Measurements from ENCODE around the gene PPIL6.

The PPIL6 gene

DNA sequence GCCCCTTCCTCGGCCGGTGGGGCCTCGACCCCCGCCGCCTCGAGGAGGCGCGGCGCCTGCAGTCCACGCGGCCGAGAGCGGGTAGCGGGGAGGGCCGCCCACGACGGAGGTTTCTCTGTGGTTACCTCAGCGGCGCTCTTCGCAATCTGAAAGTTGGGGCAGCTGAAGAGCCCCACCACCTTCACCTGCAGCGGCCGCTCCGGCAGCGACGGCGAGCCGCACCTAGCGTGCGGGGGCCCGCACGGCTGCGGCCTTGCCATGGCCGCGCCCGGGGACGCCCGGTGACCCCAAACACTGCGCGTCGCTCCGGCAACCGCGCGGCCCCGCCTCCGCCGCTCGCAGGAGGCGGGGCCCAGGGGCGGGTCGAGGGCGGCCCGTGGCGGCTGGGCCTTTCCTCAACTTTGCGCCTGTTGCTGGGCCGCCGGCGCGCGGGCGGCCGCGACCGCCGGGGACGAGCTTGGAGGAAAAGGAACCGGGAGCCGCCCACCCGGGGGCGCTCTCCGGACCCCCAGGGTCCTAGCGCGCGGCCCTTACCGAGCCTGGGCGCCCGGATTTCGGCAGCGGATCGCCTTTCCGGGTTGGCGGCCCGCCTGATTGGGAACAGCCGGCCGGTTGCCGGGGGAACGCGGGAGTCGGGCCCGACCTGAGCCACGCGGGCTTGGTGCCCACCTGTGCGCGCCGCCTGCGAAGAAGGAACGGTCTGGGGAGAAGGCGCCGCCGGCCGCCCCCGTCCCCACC, at the start of gene PPIL6, which contains the start of gene SMPD2:
TSS of gene PPIL6 (minus strand) at position 298 of the 738 bp plus-strand sequence. CDS start at position 260, 38 bp downstream.
TSS of gene SMPD2 (plus strand) at position 394 of the 738 bp plus-strand sequence. CDS start 398 bp downstream, outside the sequence.
- peak; percentile 86 for DNase-seq (ENCODE audit: low spot score)

DNA sequence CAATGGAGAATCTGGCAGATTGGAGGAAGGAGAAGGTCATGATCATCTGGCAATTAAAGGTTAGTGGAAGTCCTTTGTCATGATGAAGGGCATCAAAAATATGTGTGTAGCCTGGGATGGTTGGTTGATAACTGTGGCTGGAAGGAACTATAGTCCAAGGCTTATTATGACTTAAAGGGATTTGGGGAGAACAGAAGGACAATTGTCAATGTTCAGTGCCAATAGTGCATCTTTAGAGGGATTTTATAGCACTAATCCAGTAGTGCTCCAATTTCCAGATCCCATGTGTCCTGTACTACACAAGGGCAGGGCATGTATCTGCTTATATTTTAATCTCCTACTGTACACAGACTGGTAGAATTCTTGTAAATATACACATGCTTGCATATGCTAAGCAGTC, 47.6 kb upstream of the PPIL6 start:
- DNase-seq (ENCODE audit: low spot score), result no peak

DNA sequence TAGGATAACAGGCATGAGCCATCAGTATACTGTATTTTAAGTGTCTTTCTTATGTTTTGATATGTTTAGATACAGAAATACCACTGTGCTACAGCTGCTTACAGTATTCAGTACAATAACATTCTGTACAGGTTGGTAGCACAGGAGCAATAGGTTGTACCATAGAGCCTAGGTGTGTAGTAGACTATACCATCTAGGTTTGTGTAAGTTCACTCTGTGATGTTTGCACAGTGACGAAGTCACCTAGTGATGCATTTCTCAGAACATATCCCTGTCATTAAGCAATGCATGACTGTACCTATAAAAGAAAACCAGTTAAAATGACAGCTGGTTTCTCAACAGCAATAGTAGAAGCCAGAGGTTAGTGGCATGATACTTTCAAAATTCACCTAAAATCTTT, 45.6 kb upstream of the PPIL6 start:
- DNase-seq (ENCODE audit: low spot score), result no peak

DNA sequence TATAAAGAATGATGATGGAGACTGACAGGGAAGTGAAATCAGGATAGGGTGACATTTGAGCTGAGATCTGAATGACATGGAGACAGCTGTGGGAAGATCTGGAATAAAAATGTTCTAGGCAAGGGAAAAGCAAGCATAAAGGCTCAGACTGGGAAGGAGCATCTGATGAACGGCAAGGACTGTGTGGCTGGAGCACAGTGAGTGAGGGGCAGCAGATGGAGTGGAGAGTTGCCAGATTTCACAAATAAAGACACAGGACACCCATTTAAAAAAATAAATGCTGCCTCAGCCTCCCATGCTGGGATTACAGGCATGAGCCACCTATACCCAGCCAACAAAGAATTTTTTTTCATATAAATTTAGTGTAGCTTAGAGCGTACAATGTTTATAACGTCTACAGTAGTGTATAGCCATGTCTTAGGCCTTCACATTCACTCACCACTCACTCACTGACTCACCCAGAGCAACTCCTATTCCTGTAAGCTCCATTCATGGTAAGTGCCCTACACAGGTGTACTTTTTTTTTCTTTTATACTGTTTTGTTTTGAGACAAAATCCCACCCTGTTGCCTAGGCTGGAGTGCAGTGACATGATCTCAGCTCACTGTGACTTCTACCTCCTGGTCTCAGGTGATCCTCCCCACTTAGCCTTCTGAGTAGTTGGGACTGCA, 45.0 kb upstream of the PPIL6 start:
- no peak for DNase-seq (ENCODE audit: low spot score)

DNA sequence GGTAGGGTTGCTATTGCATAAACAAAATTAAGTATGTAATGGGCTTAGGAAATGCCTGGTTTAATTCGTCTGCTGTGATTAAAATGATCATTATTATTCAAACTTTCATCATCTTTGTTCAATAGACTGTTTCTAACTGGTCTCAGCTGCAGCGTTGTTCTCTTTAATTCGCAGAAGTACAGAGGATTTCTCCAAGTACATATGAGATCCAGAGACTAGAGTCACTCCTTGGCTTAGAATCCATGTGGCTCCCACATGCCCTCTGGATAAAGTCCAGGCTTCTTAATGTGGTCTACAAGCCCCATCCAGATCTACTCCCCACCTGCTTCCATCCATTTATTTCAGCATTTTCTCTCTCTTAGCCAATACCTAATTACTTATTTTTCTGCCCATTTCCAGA, 43.7 kb upstream of the PPIL6 start:
- no peak for DNase-seq (ENCODE audit: low spot score)

DNA sequence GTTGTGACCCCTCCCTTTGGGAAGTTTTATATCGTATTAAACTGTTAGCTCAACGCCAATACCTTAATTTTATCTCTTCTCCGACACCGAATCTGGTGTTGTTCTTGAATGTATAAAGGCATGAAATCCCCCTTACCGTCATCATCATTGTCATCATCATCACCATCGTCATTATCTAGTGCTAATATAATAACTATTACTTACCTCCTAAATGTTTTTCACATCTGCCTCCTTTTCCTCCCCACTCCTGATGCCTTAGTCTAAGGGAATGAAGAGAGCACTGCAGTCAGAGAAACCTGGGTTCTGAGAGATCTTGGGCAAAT, 43.3 kb upstream of the PPIL6 start:
- no peak for DNase-seq (ENCODE audit: low spot score)

DNA sequence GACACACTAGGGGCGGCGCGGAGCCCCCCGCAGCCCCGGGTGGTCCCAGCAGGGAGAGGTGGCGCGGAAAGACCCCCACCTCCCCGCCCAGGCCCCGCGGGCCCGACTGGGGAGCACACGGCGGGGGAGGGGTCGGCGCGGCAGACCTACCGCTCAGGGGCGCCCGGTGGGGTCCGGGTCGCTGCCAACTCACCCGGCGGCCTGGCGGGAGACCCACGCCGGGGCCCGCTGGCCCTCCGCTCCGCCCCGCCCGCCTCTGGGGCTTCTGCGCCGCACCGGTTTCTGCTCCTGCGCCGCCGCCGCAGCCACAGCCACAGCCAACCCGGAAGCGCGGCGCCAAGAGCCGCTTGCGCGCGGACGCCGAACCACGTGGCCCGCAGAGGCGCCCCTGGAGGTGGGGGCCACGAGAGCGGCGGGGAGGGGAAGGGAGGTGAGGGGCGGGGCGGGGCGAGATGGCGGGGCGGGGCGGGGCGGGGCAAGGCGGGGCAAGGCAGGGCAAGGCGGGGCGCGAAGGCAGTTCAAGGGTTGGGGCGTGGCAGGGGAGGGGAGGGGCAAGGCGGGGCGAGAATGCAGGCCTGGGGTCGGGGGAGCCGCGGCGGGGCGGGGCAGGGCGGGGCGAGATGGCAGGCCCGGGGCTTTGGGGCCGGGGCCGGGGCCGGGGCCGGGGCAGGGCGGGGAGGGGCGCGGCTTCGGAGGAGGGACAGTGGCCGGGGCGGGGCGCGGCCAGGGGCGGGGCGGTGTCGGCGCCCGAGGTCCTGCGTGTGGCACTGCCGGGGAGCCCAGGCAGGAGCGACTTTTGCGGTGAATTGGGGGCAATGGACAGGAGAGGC, 42.7 kb upstream of the PPIL6 start, which contains the start of gene ZBTB24:
TSS of gene ZBTB24 (minus strand) at position 315 of the 830 bp plus-strand sequence. CDS start 1,193 bp downstream, outside the sequence.
- DNase-seq (ENCODE audit: low spot score), result peak; percentile 87

DNA sequence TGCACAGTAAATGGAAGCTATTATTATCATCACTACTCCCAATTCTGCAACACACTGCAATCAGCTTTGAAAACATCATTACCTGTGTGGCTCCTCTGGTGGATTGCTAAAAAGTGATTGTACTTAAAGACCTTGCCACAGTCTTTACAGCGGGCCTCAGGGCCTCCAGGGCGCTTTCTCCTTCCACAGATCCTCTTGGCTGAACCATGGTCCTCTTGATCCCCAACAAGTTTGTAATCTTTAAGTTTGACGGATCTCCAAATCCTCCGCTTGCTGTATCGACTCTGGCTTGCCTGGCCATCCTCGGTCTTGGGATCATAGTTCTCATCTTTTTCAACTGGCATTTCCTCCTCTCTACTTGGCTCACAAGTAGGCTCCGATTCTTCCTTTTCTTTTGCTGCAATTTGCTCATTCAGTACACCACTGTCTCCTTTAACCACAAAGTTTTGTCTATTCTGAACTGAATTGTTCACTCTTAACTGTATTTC, 40.6 kb upstream of the PPIL6 start:
- DNase-seq (ENCODE audit: low spot score), result no peak

DNA sequence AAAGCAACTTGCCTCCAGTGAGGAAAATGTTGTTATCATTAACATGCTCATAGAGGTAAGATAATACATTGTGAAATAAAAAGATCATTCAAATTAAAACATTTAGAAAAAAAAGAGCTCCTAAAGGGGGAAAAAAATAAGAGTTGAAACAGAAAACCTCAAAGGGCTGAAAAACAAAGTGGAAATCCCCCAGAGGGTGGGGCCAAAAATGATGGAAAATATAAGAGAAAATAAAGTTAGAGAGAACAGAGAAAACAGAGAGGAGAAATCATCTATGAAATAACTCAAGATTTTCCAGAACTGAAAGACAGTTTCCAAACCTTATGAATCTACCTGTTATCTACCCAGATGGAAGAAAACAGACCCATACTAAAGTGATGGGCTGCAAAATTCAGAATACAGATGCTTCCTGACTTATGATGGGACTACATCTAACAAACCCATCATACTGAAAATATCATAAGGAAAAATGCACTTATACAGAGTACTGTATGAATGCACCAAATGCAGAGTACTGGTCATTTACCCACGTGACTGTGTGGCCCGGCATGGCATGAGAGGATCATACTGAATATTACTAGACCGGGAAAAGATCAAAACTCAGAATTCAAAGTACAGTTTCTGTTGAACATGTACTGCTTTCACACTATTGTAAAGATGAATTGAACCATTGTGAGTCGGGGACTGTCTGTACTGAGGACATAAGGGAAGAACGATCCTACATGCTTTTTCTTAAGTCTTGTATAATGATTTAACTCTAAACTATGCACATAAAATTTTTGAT, 38.6 kb upstream of the PPIL6 start:
- DNase-seq (ENCODE audit: low spot score), result peak; percentile 37

DNA sequence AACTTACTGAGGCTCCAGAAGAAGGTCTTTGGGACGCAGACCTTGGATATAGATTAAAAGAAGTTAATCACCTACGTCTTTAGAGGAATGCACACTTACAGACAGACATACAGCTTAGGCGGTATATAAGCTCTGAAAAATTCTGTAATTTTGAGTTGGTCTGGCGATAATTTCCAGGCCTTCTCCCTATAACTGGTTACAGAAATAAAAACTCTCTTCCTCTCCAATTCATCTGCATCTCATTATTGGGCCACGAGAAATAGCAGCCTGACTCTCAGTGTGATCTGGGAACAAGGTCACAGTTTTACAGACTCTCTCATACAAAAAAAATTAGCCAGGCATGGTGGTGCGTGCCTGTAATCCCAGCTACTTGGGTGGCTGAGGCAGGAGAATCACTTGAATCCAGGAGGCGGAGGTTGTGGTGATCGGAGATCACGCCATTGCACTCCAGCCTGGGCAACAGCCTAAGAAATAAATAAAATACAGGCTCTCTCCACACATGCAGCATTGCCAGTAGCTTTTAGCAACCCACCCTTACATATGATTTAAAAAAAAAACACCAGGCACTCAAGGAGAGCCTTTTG, 37.9 kb upstream of the PPIL6 start:
- no peak for DNase-seq (ENCODE audit: low spot score)

DNA sequence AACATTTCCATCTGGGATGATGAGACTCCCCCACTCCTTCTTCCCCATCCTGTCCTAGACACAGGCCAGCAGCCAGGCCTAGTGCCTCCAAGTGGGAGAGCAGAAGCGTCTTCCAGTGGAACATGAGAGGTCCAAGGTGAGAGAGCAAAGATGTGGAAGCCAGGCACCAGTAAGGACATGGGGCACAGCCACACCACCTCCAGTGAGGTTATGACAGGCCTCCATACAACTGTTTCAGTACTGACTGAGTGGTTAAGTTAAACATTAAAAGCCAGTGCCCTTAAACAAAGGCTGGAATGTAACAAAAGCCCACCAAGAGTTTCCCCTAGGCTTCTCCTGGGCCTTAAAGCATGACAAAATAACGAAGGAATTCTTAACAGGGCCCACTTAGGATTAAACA, 37.3 kb upstream of the PPIL6 start:
- DNase-seq (ENCODE audit: low spot score), result no peak

DNA sequence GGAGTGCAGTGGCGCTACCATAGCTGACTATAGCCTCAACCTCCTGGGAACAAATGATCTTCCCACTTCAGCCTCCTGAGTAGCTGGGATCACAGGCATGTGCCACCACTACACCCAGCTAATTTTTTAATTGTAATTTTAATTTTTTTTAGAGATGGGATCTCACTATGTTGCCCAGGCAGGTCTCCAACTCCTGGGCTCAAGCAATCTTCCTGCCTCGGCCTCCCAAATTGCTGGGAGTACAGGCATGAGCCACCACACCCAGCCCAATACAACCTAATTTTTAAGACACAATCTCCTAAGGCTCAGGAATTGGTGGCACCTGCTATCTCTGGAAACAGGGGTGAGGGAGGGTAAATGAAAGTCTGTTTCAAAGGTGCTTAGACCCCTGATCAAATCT, 36.8 kb upstream of the PPIL6 start:
- DNase-seq (ENCODE audit: low spot score), result no peak

DNA sequence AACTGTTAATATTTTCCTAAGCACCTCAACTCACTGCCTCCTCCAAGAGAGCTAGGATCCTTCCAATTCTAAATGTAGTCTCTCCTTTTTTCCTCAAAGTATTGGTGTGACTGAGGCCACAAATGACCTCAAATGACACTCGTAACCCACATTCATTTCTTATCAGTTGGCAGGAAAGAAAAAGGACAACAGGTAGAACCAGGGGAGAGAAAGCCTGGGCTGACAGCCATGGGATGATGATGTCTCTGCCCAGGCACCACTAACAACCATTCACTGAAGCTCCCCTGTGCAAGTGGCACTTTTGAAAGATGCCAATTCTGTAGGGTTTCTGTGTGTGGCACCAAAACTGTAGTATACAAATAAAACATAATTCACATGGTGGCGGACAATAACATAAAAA, 35.2 kb upstream of the PPIL6 start:
- no peak for DNase-seq (ENCODE audit: low spot score)

DNA sequence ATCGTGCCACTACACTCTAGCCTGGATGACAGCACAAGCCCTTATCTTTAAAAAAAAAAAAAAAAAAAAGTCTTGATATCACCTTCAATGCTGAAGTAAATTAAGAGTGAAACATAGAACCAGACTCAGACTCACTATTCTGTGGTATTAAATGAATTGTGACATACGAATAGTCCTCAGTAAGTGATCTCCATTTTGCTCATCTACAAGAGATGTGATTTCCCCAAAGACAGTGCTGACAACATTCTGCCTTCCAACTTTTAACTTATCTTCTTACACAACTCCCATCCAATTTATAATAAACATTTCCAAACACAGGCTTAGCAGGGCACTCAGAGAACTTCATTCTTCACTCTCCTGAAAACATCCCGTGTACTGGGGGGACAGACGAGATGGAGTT, 34.6 kb upstream of the PPIL6 start:
- DNase-seq (ENCODE audit: low spot score), result no peak

DNA sequence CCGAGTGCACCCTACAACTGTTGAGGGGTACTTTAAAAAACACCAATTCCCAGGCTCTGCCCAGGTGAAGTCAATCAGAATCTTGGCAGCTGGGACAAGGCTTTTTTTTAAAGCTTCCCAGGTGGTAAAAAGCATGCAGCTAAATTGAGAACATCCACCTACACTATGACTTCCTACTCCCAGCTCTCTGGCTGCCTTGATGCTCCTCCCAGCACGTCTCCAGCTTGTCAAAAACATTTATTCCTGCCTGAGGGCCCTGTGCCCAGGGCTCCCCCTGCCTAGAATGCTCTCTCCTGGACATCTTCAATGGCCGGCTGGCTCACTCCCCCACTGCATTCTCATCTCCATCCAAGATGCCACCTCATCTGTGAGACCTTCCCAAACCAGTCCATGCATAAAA, 32.7 kb upstream of the PPIL6 start:
- DNase-seq (ENCODE audit: low spot score), result no peak

DNA sequence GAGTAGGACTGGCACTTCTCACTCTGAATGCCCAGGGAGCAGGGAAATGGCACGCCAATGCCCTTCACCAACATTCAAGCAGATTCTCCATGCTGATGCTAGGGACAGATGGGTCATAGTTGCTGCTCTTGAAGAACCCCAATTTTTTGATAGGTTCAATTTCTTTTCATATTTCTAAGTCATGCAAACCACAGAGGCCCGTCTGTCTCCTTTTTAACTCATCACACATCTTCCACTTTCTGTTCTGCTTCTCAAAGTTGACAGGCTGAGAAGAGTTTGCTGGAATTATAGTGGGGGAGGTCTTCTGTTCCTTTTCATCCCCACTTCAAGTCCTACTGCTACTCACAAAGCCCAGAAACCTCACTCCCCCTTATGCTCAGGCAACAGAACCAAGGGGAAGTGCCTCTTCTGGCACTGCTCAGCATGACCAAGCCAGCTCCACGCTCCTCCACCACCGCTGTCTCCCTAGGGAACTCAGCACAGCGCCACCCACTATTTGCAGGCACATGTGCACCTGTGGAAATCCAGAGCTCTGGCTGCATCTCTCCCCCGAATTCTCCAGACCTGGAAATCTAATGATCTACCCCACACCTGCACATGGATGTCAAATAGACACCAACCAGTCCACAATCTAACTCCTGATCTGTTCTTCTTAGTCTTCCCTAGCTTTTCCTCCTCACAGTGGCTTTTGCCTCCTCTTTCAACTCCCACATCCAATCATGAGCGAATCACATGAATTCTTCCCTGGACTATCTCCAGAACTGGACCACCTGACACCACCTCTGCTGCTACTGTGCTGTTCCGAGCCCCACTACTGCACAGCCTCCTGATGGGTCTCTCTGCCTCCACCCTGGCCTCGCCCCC, 31.9 kb upstream of the PPIL6 start:
- DNase-seq (ENCODE audit: low spot score), result no peak

DNA sequence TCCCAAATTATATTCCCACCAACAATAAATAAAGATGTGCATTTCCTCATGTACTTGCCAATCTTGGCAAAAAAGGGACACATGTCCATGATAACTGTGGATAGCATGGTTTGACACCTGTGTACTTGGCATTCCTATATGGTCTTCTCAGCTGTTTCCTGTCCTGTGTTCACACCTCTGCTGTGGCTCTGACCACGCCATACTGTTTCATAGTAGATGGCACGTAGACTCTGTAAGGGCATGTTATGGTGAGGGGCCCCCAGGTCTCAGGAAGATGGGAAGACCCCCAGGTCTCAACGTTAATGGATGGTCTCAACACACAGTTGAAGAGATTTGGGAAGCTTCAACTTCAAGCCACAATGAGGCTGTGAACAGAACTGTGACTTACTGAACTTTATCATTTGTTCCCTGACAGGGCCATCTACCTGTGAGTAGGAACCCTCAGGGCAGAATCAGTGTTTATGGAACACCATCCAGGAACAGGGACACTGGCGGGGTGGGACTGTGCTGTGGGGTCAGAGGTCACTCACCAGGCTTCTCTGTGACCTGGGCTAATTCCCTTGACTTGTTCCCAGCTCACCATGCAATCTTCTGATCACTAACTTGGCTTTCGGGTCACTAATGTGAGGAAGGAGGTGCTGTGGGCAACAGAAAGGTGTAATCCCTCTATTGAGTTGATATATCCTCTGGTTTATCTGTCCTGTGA, 30.8 kb upstream of the PPIL6 start:
- DNase-seq (ENCODE audit: low spot score), result no peak

DNA sequence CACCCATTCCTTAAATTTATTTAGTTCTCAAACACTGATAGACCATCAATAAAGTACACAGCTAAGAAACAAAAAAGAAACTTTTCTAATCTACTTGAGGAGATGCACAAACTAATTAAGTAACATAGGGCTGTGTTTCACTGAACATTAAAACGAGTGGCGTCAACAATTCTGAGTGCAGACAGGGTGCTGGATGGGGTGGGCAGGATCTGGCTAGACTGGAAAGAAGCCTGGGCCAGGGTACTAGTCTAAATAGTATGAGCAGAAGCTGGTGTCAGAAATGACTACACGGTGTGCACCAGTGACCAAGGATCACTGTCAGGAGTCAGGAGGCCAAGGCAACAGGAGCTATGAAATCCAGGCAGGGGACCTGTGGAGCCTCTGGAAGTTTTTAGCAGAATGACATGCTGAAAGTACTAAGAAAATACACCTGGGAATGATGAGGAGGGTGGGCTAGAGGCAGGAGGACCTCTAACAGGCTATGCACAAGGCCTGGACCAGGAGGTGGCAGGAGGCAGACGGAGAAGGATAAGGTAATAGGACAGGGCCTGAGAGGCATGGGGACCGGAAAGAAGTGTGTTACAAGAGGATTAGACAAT, 29.3 kb upstream of the PPIL6 start:
- no peak for DNase-seq (ENCODE audit: low spot score)

DNA sequence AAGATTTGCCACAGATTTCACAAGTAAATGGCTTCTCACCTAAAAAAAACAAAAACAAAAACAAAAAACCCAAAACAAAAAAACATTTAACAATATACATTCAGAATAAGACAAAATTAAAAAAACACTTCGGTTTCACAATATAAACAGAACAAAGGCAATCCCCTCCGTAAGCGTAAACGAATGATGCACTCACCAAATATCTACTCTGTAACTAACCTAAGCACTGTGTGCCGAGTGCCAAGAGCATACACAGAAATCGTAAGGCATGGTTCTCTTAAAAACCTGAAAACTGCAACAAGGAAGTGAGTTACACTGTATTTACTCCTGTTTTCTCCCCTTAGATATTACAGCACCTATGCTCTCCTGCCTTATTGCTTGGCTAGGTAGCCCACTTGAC, 27.3 kb upstream of the PPIL6 start:
- DNase-seq (ENCODE audit: low spot score), result no peak

All from CD4-positive, alpha-beta T cell treated with Interleukin-15 for 4 hours (primary cell).